ENCODE results near the gene FSHR.

The FSHR gene

GRCh38 chr2:48961009-48961408 lies 193.3 kb downstream of the FSHR start:
- Histone ChIP-seq H2AFZ (no peak overlapping the region), H3K27me3 (ENCODE audit: control insufficient read depth, insufficient read depth, low read length) (no peaks in the 10 kb centered on the region), H3K27ac (no peak overlapping the region), H3K9me3 (ENCODE audit: control insufficient read depth, low read length) (no peaks in the 10 kb centered on the region), H3K36me3 (ENCODE audit: control insufficient read depth, insufficient read depth, low read length) (no peaks in the 10 kb centered on the region), H3K9ac (no peak overlapping the region), H3K4me1 (peaks cover 2% of the 10 kb centered on the region), H3K4me3 (ENCODE audit: low read depth, low read length) (no peak overlapping the region), H3K4me2 (ENCODE audit: low read length) (no peak overlapping the region), H3K79me2 (no peaks in the 10 kb centered on the region)
- TF ChIP-seq CTCF (IDR thresholded peaks at IDR 0.05), result no peak

- Histone ChIP-seq H3K27me3 (ENCODE audit: control insufficient read depth, insufficient read depth, low read length) (no peaks in the 10 kb centered on the region), H3K4me3 (ENCODE audit: low read depth, low read length) (no peak overlapping the region), H3K9me3 (ENCODE audit: control insufficient read depth, low read length) (no peaks in the 10 kb centered on the region), H3K79me2 (no peaks in the 10 kb centered on the region), H3K4me2 (ENCODE audit: low read length) (no peak overlapping the region), H3K4me1 (peaks cover 5% of the 10 kb centered on the region), H3K36me3 (ENCODE audit: control insufficient read depth, insufficient read depth, low read length) (no peaks in the 10 kb centered on the region), H3K27ac (no peak overlapping the region), H2AFZ (no peak overlapping the region), H3K9ac (no peak overlapping the region)
- TF ChIP-seq CTCF (IDR thresholded peaks at IDR 0.05), result no peak
Observed at GRCh38 chr2:48954935-48955334, 199.4 kb downstream of the FSHR start.

- Histone ChIP-seq H3K4me1 (peaks cover 5% of the 10 kb centered on the region), H3K27ac (no peak overlapping the region), H3K79me2 (no peaks in the 10 kb centered on the region), H3K27me3 (ENCODE audit: control insufficient read depth, insufficient read depth, low read length) (no peaks in the 10 kb centered on the region), H3K4me2 (ENCODE audit: low read length) (no peak overlapping the region), H2AFZ (no peak overlapping the region), H3K9me3 (ENCODE audit: control insufficient read depth, low read length) (no peaks in the 10 kb centered on the region), H3K9ac (no peak overlapping the region), H3K4me3 (ENCODE audit: low read depth, low read length) (no peak overlapping the region), H3K36me3 (ENCODE audit: control insufficient read depth, insufficient read depth, low read length) (no peaks in the 10 kb centered on the region)
- TF ChIP-seq CTCF (IDR thresholded peaks at IDR 0.05), result no peak
Observed at GRCh38 chr2:48954311-48954710, 200.0 kb downstream of the FSHR start.

- Histone ChIP-seq H3K79me2 (no peaks in the 10 kb centered on the region), H3K9ac (no peak overlapping the region), H3K27ac (no peak overlapping the region), H3K4me2 (ENCODE audit: low read length) (no peak overlapping the region), H3K36me3 (ENCODE audit: control insufficient read depth, insufficient read depth, low read length) (no peaks in the 10 kb centered on the region), H3K4me1 (peaks cover 9% of the 10 kb centered on the region), H2AFZ (peak overlapping the region; percentile 5), H3K4me3 (ENCODE audit: low read depth, low read length) (no peak overlapping the region), H3K9me3 (ENCODE audit: control insufficient read depth, low read length) (no peaks in the 10 kb centered on the region), H3K27me3 (ENCODE audit: control insufficient read depth, insufficient read depth, low read length) (no peaks in the 10 kb centered on the region)
- TF ChIP-seq CTCF (IDR thresholded peaks at IDR 0.05), result no peak
Observed at GRCh38 chr2:48952614-48953013, 201.7 kb downstream of the FSHR start.

GRCh38 chr2:48952143-48952542 lies 202.2 kb downstream of the FSHR start:
- Histone ChIP-seq H3K4me1 (peaks cover 9% of the 10 kb centered on the region), H3K9ac (no peak overlapping the region), H3K79me2 (no peaks in the 10 kb centered on the region)

More at GRCh38 chr2:48952143-48952542, 202.2 kb downstream of the FSHR start:
- Histone ChIP-seq H3K9me3 (ENCODE audit: control insufficient read depth, low read length) (no peaks in the 10 kb centered on the region), H2AFZ (peak overlapping the region; percentile 5), H3K4me3 (ENCODE audit: low read depth, low read length) (no peak overlapping the region), H3K36me3 (ENCODE audit: control insufficient read depth, insufficient read depth, low read length) (no peaks in the 10 kb centered on the region), H3K4me2 (ENCODE audit: low read length) (no peak overlapping the region), H3K27me3 (ENCODE audit: control insufficient read depth, insufficient read depth, low read length) (no peaks in the 10 kb centered on the region), H3K27ac (no peak overlapping the region)
- no peak for TF ChIP-seq CTCF (IDR thresholded peaks at IDR 0.05)
